ENCODE measurements around the gene FAXDC2.

FAXDC2 gene

DNA sequence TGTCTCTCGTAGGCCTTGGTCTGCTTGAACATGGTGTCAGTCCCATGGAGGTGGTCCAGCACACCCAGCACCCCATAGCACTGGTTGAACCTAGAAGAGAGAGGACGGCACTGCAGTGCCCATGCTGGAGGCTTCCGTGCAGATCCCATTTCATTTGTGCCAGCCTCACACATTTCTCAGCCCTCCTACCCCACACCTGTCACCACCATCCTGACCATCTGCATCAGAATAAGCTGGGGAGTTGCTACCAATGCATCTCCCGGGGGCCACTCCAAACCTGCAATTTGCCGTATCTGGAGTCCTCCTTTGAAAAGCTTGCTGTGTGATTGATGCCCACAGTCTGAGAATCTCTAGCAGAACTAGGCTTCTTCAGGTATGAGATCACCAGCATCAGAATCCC, 30.0 kb downstream of the FAXDC2 start:
- no peak for DNase-seq (ENCODE audit: low read depth)
- TF ChIP-seq, protein P1, sequence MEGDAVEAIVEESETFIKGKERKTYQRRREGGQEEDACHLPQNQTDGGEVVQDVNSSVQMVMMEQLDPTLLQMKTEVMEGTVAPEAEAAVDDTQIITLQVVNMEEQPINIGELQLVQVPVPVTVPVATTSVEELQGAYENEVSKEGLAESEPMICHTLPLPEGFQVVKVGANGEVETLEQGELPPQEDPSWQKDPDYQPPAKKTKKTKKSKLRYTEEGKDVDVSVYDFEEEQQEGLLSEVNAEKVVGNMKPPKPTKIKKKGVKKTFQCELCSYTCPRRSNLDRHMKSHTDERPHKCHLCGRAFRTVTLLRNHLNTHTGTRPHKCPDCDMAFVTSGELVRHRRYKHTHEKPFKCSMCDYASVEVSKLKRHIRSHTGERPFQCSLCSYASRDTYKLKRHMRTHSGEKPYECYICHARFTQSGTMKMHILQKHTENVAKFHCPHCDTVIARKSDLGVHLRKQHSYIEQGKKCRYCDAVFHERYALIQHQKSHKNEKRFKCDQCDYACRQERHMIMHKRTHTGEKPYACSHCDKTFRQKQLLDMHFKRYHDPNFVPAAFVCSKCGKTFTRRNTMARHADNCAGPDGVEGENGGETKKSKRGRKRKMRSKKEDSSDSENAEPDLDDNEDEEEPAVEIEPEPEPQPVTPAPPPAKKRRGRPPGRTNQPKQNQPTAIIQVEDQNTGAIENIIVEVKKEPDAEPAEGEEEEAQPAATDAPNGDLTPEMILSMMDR (conservative IDR thresholded peaks at IDR 0.05; ENCODE audit: control insufficient read depth, insufficient read depth, low read depth, low read length): no peak
- no peak overlapping the region for H3K4me3 ChIP-seq (ENCODE audit: control insufficient read depth, low read depth, low read length)

DNA sequence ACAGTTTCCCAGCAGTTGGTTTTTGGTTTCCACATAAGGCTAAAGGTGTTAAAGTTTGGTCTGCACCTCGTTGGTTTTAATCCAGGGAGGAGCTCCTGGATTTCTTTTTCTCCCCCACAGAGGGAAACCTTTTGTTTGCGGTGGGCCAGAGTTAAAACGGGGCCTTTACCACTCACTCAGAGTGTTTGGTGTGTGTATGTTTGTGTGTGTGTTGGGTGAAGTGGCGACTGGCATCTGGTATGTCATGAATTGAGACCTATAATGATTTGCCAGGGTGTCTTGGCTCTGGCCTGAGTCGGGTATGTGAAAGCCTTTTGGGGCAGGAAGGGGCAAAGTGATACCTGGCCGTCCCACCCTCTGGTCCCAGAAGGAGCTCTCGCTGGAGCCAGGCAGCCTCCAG, 30.9 kb downstream of the FAXDC2 start:
- no peak for DNase-seq (ENCODE audit: low read depth)
- TF ChIP-seq, protein P1 (conservative IDR thresholded peaks at IDR 0.05; ENCODE audit: control insufficient read depth, insufficient read depth, low read depth, low read length): no peak
- no peak overlapping the region for H3K4me3 ChIP-seq (ENCODE audit: control insufficient read depth, low read depth, low read length)

DNA sequence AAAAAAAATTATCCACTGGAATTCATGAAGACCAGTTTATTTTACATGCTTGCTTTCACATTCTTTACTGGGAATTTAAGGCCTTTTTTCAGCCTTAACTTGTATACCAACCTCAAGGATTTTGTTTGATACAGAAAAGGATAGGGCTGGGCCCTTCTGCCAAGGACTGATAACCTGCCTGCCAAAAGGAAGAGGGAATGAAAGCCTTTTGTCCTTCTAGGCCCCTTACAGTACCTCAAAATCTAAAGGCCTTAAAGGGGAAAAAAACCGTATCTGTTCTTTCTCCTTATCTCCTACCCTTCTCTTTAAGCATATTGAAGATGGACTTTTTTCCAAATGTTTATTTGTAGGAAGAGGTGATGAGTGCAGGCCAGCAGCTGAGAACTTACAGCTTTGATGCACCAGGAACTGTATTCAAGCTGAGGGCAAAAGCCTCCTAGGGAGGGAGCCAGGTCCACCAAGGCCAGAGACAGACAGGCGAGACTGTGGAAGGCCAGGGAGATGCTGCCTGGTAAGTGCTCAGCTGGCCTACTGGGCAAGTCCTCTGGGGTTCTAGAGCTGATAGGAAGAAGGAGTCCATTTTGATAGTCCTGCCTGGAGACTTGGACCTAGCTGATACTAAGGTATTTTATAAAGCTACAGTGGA, 31.8 kb downstream of the FAXDC2 start:
- DNase-seq (ENCODE audit: low read depth): no peak
- TF ChIP-seq, protein P1 (conservative IDR thresholded peaks at IDR 0.05; ENCODE audit: control insufficient read depth, insufficient read depth, low read depth, low read length): no peak
- H3K4me3 ChIP-seq (ENCODE audit: control insufficient read depth, low read depth, low read length): no peak overlapping the region

DNA sequence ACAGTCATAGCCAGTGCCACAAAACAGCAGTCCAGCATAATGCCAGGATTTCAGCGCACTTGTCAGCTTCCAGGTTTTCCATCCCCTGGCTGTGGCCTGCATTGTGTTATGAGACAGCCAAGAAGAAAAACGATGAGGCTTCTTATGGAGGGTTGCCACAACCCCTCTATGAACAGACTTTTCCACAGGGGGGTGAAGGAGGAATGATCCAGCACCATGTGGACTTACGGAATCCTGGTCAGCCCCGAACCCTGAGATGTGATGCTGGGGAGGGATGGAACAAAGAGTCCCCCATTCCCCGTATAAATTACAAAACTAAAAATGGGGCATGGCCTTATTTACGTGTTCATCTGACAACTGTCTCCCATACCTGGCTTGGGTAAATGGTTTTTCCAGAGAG, 32.6 kb downstream of the FAXDC2 start:
- no peak for DNase-seq (ENCODE audit: low read depth)
- no peak overlapping the region for H3K4me3 ChIP-seq (ENCODE audit: control insufficient read depth, low read depth, low read length)
- TF ChIP-seq, protein P1 (conservative IDR thresholded peaks at IDR 0.05; ENCODE audit: control insufficient read depth, insufficient read depth, low read depth, low read length): no peak

DNA sequence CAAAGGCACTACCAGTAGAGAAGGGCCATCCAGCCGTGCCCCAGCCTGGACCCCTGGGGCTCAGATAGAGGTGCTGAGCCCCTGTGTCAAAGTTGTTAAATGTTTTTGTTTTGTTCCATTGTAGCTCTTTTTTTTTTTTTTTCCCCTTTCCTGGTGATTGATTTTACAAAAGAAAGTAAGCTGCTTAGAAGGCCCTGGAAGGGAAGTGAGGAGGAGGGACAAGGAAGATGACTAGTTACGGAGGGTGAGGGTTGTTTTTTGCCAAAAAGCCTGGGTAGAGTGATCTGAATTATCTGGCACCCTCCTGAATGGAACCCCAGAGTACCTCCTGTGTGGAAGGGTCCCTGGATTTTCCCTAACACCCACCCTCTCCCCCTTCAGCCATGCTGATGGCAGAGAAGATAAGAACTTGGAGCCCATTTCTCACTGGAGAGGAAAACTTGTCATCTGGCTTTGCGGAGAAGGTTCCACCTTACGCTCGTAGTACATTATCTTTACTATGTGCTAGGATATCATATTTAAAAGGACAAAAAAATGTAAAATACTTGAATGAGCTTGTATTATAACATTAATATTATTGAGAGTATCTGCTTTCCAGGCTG, 33.4 kb downstream of the FAXDC2 start:
- no peak for DNase-seq (ENCODE audit: low read depth)
- no peak overlapping the region for H3K4me3 ChIP-seq (ENCODE audit: control insufficient read depth, low read depth, low read length)
- TF ChIP-seq, protein P1 (conservative IDR thresholded peaks at IDR 0.05; ENCODE audit: control insufficient read depth, insufficient read depth, low read depth, low read length): no peak

DNA sequence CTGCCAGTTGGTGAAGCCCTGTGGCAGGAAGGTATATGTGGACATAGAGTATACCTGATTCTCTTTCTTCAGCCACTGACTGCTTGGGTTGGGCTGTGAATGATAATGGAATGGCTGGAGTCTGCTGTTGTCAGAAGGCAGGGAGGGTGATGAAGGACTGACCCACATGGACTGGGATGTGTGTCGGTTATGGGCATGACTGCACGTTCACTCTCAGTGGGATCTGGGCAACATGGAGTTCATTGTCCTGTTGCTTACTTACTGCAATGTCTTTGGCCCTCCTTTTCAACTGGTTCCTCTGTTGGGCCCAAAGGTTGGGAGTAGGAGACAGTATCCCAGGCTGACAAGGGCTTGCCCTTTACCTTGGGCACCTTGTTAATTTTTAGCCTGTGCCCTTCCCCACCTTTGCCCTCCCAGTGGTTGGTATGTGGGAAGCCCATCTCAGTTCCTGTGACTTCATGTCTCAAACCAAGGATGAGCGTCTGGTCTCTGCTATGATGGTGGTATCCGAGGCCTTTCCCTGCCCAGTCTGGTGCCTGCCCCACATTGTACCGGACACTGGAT, 34.6 kb downstream of the FAXDC2 start:
- no peak overlapping the region for H3K4me3 ChIP-seq (ENCODE audit: control insufficient read depth, low read depth, low read length)
- no peak for DNase-seq (ENCODE audit: low read depth)
- TF ChIP-seq, protein P1 (conservative IDR thresholded peaks at IDR 0.05; ENCODE audit: control insufficient read depth, insufficient read depth, low read depth, low read length): no peak

Measured in fibroblast of mammary gland (primary cell).